Endometrium (tissue), 2 donors: ENCODE measurements around the gene PLEKHG7.
"Not testable (repeated sequence)": the region's sequence is repeated elsewhere in the genome, so short reads cannot be mapped to it uniquely, and the experiment has no call there.

ENCODE experiments used
- FAIRE-seq: peaks from 2 replicates; lab custom pipeline; 2012; peaks lifted over from hg19 to GRCh38; lab: Jason Lieb, UNC
- donor health status: control.
- donor health status: control.

PLEKHG7 gene, protein sequence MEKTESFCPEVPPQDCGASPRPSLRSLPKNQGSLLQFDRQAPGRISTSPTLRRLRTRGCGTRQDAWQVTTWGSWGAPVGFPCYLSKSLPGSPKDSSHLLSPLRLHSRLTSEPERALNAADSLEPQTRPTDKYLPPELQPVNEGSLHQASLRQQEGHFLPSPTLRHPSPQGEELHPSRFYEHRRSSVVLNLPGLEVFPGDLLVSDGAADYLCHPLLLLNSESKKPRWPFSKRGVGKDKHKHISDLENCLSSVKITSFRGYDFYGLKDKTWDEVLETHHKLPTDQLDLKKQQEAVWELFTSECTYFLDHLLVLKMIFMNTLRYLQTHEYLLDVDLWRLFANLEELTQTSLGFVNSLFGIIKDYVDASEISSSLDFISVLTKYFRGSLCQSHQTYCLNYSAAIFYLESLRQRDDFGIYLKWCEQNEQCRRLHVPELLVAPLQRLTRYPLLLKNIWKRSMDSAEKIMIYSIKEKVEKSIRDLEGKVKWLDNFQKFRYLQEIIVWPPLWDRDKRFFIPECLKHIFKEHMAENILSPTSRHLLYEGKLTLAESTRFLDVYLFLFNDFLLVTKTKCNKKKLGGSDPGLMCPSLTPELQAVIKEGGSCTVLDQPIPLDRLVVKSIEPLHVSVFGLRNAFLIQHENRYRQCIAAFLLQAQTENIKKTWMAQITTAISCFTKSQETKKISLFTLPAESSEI

GRCh38 chr12:92702754-92703679 lies at the start of gene PLEKHG7:
TSS of gene PLEKHG7 (plus strand) at chr12:92702989. CDS start at chr12:92706632, 3,643 bp downstream.
- FAIRE-seq: no peak

GRCh38 chr12:92654256-92654655 lies 48.5 kb upstream of the PLEKHG7 start:
- FAIRE-seq: not testable (repeated sequence)

GRCh38 chr12:92654929-92655328 lies 47.9 kb upstream of the PLEKHG7 start:
- FAIRE-seq: no peak

DNA sequence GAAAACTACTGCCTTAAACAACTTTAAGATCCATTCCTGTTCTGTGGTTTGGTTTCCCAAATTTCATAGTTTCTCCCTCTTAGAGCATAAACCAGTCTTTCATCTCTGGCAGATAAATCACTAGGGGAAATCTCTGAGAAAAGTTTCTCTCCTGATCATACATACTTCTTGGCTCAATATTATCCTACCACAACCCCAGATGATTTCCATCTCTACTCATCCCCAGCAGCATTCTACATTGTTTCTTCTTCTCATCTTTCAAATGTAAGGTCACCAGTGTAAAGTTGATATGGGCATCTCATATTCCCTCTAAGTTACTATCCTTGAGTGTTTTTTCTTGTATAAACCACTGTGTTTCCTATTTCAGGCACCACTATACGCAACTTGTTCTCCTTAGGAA lies 45.9 kb upstream of the PLEKHG7 start:
- no peak for FAIRE-seq

DNA sequence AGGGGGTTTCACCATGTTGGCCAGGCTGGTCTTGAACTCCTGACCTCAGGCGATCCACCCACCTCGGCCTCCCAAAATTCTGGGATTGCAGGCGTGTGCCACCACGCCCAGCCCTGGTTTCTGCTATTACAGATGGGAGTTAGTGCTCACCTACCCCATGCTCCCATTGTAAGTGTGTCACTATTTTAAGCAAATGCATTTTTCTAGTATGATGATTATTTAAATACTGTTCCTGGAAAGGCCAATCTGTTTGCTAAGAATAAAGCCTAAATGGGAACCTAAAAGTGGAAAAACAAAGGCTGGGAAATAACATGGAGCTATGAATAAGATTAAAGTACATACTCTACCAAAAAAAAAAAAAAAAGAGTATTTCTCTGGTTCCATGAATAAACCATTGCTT lies 45.0 kb upstream of the PLEKHG7 start:
- FAIRE-seq: no peak

GRCh38 chr12:92658611-92659010 lies 44.2 kb upstream of the PLEKHG7 start:
- no peak for FAIRE-seq

- no peak for FAIRE-seq
These were observed 41.5 kb upstream of the PLEKHG7 start for GRCh38 chr12:92661269-92661668.

- FAIRE-seq: no peak
These were observed 37.3 kb upstream of the PLEKHG7 start for GRCh38 chr12:92665496-92665895.

- FAIRE-seq: no peak
These were observed 34.0 kb upstream of the PLEKHG7 start for GRCh38 chr12:92668739-92669138.

DNA sequence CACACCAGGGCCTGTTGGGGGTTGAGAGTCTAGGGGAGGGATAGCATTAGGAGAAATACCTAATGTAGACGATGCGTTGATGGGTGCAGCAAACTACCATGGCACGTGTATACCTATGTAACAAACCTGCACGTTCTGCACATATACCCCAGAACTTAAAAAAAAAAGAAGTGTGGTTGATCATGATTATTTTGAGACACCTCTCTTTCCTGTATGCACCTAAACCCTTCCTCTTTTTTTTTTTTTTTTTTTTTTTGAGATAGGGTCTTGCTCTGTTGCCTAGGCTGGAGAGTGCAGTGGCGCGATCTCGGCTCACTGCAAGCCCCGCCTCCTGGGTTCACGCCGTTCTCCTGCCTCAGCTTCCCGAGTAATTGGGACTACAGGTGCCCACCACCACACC lies 31.3 kb upstream of the PLEKHG7 start:
- FAIRE-seq: not testable (repeated sequence)

GRCh38 chr12:92673756-92674155 lies 29.0 kb upstream of the PLEKHG7 start:
- FAIRE-seq: no peak

GRCh38 chr12:92674500-92674899 lies 28.3 kb upstream of the PLEKHG7 start:
- no peak for FAIRE-seq

DNA sequence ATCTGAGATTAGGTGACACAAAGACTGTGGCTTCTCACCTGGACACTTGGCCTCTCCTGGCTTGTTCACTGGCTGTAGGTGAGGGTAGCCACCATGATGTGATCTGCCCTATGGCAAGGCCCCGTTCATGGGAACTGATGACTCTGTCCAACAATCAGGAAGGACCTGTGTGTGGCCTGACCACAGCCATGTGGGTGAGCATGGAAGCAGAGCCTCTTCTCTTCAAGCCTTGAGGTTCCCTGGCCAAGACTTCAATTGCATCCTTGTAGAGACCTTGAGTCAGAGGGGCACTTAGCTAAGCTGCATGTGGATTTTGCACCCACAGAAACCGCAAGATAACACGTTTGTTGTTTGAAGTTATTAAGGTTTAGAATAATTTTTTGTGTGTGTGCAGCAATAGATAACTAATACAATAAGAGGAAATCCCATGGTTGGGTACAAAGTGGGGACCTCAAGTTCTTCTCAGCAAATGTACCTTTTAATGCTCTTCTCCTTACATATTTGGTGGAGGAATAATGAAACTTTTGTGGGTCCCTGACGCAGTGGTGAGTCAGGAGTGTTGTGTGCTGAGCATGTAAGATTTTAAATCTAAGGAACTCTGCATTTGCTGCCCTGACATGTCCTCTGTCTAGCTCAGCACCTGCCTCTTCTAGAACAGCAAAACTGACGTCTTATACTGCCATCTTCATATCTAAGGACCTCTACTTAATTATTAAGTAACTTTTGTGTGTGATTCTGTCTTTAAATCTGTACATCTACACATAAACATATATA lies 27.5 kb upstream of the PLEKHG7 start:
- FAIRE-seq: no peak

DNA sequence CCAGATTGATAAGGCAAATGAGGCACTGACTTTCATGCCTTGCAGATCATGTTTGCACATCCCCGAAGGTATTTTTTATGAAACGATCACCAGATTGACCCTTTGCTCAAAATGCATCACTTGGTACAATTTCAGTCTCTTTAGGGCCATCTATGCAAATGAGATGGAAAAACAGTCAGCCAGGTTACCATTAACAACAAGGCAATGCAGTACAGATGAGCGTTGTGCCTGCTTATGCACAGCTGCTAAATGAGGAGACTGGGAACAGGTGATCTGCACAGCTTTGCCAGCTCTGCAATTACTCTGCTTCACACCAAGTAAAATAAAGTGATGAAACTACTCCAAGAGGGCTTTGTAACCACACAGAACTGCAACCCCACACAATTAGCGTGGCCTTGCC lies 26.1 kb upstream of the PLEKHG7 start:
- FAIRE-seq: no peak

DNA sequence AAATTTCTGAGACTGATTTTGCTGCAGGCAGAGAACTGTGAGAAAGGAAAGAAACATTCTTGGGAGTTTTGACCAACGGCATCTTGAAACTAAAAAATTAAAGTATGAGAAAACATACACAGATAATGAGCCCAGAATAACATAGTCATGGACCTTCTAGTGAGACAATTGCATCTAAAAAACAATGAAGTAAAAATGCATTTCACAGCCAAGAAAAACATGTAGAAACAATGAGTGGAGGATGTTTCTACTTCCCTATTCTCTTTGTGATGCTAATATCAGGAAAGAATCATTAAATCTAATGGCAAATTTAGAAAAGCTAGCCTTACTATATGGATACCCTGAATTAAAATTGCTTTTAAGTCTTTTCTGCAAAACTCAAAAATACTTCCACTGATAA lies 12.2 kb upstream of the PLEKHG7 start:
- FAIRE-seq: no peak

GRCh38 chr12:92695056-92695455 lies 7.7 kb upstream of the PLEKHG7 start:
- FAIRE-seq: no peak

- no peak for FAIRE-seq
These were observed 7.2 kb upstream of the PLEKHG7 start for GRCh38 chr12:92695577-92695976.

- FAIRE-seq: no peak
These were observed 6.6 kb upstream of the PLEKHG7 start for GRCh38 chr12:92696216-92696615.

GRCh38 chr12:92698474-92698873 lies 4.3 kb upstream of the PLEKHG7 start:
- no peak for FAIRE-seq

DNA sequence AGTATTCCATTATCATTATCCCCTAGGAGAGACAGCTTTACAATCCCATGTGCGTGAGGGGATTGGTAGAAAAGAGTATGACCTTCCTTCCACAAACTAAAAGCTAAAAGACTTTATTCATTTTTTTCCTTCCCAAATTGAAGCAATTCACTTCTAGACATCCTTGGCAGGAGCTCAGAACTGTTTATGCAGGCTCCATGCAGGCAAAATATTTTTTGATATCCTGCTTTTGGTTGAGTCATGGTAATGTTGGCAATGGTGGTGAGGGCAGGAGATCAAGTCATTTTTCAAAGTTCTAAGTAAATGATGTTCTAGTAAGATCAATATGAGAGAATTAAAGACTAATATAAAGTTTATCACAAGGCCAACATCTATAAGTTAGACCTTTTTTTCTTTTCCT lies 1.3 kb upstream of the PLEKHG7 start:
- no peak for FAIRE-seq

DNA sequence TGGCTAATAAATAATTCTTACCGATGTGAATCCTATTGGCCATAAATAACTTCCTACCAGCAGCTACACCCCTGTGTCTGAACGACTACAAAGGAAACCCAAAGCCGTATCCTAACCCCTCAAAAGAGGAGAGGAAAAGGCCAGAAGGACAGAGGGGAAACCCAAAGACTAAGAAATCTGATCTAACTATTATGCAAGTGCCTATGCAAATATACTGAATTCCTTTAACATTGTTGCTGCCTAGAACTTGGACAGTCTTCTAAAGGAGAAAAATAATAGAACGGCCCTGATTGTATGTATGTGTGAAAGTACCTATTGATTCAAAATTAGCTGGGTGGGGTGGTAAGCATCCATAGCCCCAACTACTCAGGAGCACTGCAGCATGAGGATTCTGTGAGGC lies 997 bp downstream of the PLEKHG7 start:
- no peak for FAIRE-seq

GRCh38 chr12:92706594-92706993 lies 3.8 kb downstream of the PLEKHG7 start:
- FAIRE-seq: no peak
